HepG2 (cell line): Measurements from ENCODE around the gene TIPIN. TPM values are rescaled to one million over a fixed set of nuclear protein-coding genes. Genes with fewer than 3 reads are reported as not detected.

ENCODE experiments used
- ATAC-seq: fragments of 200-7000 bp; cut with Tn5 transposase; 3 replicates; pipeline ENCODE4 v1.9.1; 2020; ENCODE audit warnings: mild to moderate bottlenecking, moderate library complexity
- BruUV-seq: library from RNA; stranded (reverse); fragments of 400-500 nt; replicated peaks from 2 replicates; lab custom pipeline; 2021; lab: Mats Ljungman, UMichigan
- CTCF ChIA-PET: fragments of 300-600 bp; formaldehyde crosslinking; extraction: SDS; loops from one replicate; lab custom pipeline; 2021; ENCODE audit warnings: low total read pairs, inconsistent platforms, low intra/inter-chr PET ratio; lab: Yijun Ruan, JAX
- POLR2A ChIA-PET: fragments of 350-600 bp; sonication (Branson Sonifier 250); formaldehyde crosslinking; loops from one replicate; lab custom pipeline; 2020; ENCODE audit warnings: antibody characterized with exemption, inconsistent platforms; lab: Yijun Ruan, JAX
- DNase-seq: peaks from one replicate; pipeline ENCODE4 v3.0.0-alpha.2; 2015; ENCODE audit warnings: low spot score
- FAIRE-seq: peaks from 3 replicates; lab custom pipeline; 2011; peaks lifted over from hg19 to GRCh38; lab: Jason Lieb, UNC
- H2AFZ ChIP-seq: one replicate; pipeline ENCODE4 v1.6.1; 2011; ENCODE audit warnings: low read length, inconsistent platforms
- H3K27ac ChIP-seq: fragments of 300-600 bp; 3 replicates; pipeline ENCODE4 v1.8.0; 2011; ENCODE audit warnings: mixed run types, mild to moderate bottlenecking, mixed read lengths, low read length, inconsistent platforms; ENCODE audit not compliant: insufficient read depth; ENCODE audit errors: extremely low read length
- H3K27me3 ChIP-seq, 2 experiments: fragments of 200-600 bp in 1 of 2; 2 replicates in 1 of 2; 3 replicates in 1 of 2; pipeline versions ENCODE4 v1.6.0 to v1.8.0; 2011; ENCODE audit warnings: low read length in 2 of 2, mild to moderate bottlenecking in 2 of 2, moderate library complexity in 2 of 2, inconsistent platforms in 1 of 2; ENCODE audit not compliant: insufficient read depth in 2 of 2, control insufficient read depth in 1 of 2
- H3K36me3 ChIP-seq, 2 experiments: fragments of 200-600 bp in 1 of 2; replicated peaks in 1 of 2; 2 replicates in 1 of 2; 3 replicates in 1 of 2; pipeline versions ENCODE4 v1.5.1 to v1.8.0; 2011; ENCODE audit warnings: low read length in 2 of 2, inconsistent platforms in 1 of 2; ENCODE audit not compliant: insufficient read depth in 2 of 2, control insufficient read depth in 1 of 2
- H3K4me1 ChIP-seq: 2 replicates; pipeline ENCODE4 v1.5.1; 2012; ENCODE audit warnings: low read length, inconsistent platforms; ENCODE audit not compliant: insufficient read depth
- H3K4me2 ChIP-seq: 2 replicates; pipeline ENCODE4 v1.6.0; 2011; ENCODE audit warnings: low read depth, low read length, inconsistent platforms
- H3K4me3 ChIP-seq, 3 experiments: fragments of 200-600 bp in 1 of 3; sonication (generic), shearing (Covaris generic) in 1 of 3; replicated peaks in 1 of 3; 2 replicates each; pipeline ENCODE4 v1.5.1; 2011 to 2016; ENCODE audit warnings: low read length in 3 of 3, inconsistent platforms in 2 of 3, low read depth in 2 of 3, mild to moderate bottlenecking in 2 of 3, control low read depth in 1 of 3, mixed read lengths in 1 of 3; ENCODE audit not compliant: insufficient read depth in 1 of 3
- H3K79me2 ChIP-seq: one replicate; pipeline ENCODE4 v1.6.1; 2011; ENCODE audit warnings: low read length, inconsistent platforms; ENCODE audit not compliant: insufficient read depth
- H3K9ac ChIP-seq: 2 replicates; pipeline ENCODE4 v1.6.0; 2011; ENCODE audit warnings: mild to moderate bottlenecking, low read depth, low read length, inconsistent platforms; ENCODE audit not compliant: insufficient read depth
- H3K9me3 ChIP-seq: 2 replicates; pipeline ENCODE4 v1.5.1; 2012; ENCODE audit warnings: mild to moderate bottlenecking, low read length
- H4K20me1 ChIP-seq: 2 replicates; pipeline ENCODE4 v1.6.0; 2011; ENCODE audit warnings: inconsistent platforms, mild to moderate bottlenecking, low read length, moderate library complexity; ENCODE audit not compliant: insufficient read depth
- JUN ChIP-seq: sonication (generic); formaldehyde crosslinking; IDR thresholded peaks from 2 replicates; pipeline ENCODE4 v1.4.0; 2020; ENCODE audit warnings: mild to moderate bottlenecking, missing genetic modification reagents
- TSC22D2 ChIP-seq: sonication (generic); formaldehyde crosslinking; IDR thresholded peaks from 2 replicates; pipeline ENCODE4 v1.5.1; 2020; ENCODE audit warnings: missing genetic modification reagents, mild to moderate bottlenecking, borderline replicate concordance
- ZNF136 ChIP-seq: sonication (generic); formaldehyde crosslinking; IDR thresholded peaks from 2 replicates; pipeline ENCODE4 v1.8.1; 2022; ENCODE audit warnings: low read depth, mild to moderate bottlenecking, moderate library complexity, missing genetic modification reagents
- WGBS: methylation state at CpG from one replicate; pipeline ENCODE4 v1.1.6; 2017; ENCODE audit warnings: low lambda C conversion rate; 5-methylcytosine and 5-hydroxymethylcytosine counted together
- in situ Hi-C: cut with HindIII; loops from 2 replicates; pipeline ENCODE4 v1.10.0; 2017; ENCODE audit warnings: low pct_unique_long_range_greater_than_20kb; ENCODE audit not compliant: extremely low pct_ligation_motif_present
- intact Hi-C: fragments of 100-400 bp; cut with micrococcal nuclease; formaldehyde crosslinking; loops from one replicate; pipeline ENCODE4 v1.10.0; 2022; ENCODE audit not compliant: unreplicated experiment
- polyA plus RNA-seq, 8 experiments: library from polyadenylated mRNA; depleted of rRNA in 3 of 8; stranded (reverse) in 7 of 8; unstranded in 1 of 8; fragments of >200 nt; fragmentation: Illumina TruSeq in 4 of 8; extraction: Trizol in 4 of 8; gene quantifications; 2 replicates each; pipeline versions ENCODE4 v1.2.1 to v1.2.3, GENCODE V29; 2011 to 2016; ENCODE audit warnings: low read depth in 4 of 8, missing spikeins in 1 of 8, mixed read lengths in 1 of 8; ENCODE audit not compliant: insufficient read depth in 1 of 8
- total RNA-seq, 5 experiments: library from RNA; depleted of rRNA; stranded (reverse); fragments of >200 nt; fragmentation: Illumina TruSeq; extraction: Trizol; gene quantifications; 2 replicates each; pipeline ENCODE4 v1.2.3, GENCODE V29; 2016; ENCODE audit warnings: low read depth in 1 of 5
- TF ChIP-seq, protein P1 (sequence below): sonication (generic); formaldehyde crosslinking; IDR thresholded peaks from 2 replicates; pipeline ENCODE4 v1.4.0; 2020; ENCODE audit warnings: missing genetic modification reagents
- TF ChIP-seq, protein P2 (sequence below): sonication (generic); formaldehyde crosslinking; conservative IDR thresholded peaks from 2 replicates; pipeline ENCODE4 v1.4.0; 2020; ENCODE audit warnings: missing genetic modification reagents

TIPIN gene
- total and polyA plus RNA-seq, 2 of the 13 experiments (the other 11 are each of a cell fraction or from before 2014, with no cell fraction given) = 2.7 to 28.6 TPM

DNA sequence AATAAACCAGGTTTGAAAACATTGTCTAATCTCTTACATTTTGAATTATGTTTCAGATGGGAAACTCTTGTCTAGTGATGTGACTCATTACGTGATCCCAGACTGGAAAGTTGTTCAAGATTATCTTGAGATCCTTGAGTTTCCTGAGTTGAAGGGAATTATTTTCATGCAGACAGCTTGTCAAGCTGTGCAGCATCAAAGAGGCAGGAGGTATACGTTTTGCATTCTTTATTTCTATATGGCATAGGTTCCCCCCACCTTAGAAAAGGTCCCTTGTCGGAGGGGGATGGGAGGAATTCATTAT lies 61.6 kb downstream of the TIPIN start:
- CTCF ChIA-PET = no interaction called here

More for the DNA sequence above, 61.6 kb downstream of the TIPIN start:
- peaks cover 39% of the 10 kb centered on the region for H3K4me1 ChIP-seq
- no peaks in the 10 kb centered on the region for H3K9me3 ChIP-seq
- TF ChIP-seq, protein P1, sequence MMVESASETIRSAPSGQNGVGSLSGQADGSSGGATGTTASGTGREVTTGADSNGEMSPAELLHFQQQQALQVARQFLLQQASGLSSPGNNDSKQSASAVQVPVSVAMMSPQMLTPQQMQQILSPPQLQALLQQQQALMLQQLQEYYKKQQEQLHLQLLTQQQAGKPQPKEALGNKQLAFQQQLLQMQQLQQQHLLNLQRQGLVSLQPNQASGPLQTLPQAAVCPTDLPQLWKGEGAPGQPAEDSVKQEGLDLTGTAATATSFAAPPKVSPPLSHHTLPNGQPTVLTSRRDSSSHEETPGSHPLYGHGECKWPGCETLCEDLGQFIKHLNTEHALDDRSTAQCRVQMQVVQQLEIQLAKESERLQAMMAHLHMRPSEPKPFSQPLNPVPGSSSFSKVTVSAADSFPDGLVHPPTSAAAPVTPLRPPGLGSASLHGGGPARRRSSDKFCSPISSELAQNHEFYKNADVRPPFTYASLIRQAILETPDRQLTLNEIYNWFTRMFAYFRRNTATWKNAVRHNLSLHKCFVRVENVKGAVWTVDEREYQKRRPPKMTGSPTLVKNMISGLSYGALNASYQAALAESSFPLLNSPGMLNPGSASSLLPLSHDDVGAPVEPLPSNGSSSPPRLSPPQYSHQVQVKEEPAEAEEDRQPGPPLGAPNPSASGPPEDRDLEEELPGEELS (CRISPR knock-in tag) = no peak
- TF ChIP-seq ZNF136 (CRISPR knock-in tag) = no peak
- TF ChIP-seq JUN (CRISPR knock-in tag) = no peak
- TF ChIP-seq, protein P2, sequence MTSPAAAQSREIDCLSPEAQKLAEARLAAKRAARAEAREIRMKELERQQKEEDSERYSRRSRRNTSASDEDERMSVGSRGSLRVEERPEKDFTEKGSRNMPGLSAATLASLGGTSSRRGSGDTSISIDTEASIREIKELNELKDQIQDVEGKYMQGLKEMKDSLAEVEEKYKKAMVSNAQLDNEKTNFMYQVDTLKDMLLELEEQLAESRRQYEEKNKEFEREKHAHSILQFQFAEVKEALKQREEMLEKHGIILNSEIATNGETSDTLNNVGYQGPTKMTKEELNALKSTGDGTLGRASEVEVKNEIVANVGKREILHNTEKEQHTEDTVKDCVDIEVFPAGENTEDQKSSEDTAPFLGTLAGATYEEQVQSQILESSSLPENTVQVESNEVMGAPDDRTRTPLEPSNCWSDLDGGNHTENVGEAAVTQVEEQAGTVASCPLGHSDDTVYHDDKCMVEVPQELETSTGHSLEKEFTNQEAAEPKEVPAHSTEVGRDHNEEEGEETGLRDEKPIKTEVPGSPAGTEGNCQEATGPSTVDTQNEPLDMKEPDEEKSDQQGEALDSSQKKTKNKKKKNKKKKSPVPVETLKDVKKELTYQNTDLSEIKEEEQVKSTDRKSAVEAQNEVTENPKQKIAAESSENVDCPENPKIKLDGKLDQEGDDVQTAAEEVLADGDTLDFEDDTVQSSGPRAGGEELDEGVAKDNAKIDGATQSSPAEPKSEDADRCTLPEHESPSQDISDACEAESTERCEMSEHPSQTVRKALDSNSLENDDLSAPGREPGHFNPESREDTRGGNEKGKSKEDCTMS (CRISPR knock-in tag) = no peak
- TF ChIP-seq TSC22D2 = no peak
- peaks cover 36% of the 10 kb centered on the region for H3K79me2 ChIP-seq
- DNase-seq = no peak
- no peak for FAIRE-seq
- H3K36me3 ChIP-seq = peaks cover 1 to 15% of the 10 kb centered on the region in 2 experiments; a peak in 2 of 5 replicates
- POLR2A ChIA-PET = interaction anchor here (0.7 to 1.0 kb wide), 3 partner anchors 62 to 210 kb away, joined by 3 to 4 read pairs (median 3); partner anchors contain the start of genes MAP2K1, TIPIN and ZWILCH
- no peaks in the 10 kb centered on the region for H4K20me1 ChIP-seq
- no TSS peak for BruUV-seq
- H3K4me2 ChIP-seq = peak overlapping the region; percentile 94
- no peak for ATAC-seq
- H3K4me3 ChIP-seq = peak overlapping the region; percentile 69 to 86 (median 82)
- no peak overlapping the region for H2AFZ ChIP-seq
- intact Hi-C loops (loop anchor here (10.0 kb wide), 1 partner anchor 90 kb away; the partner anchor contains the start of gene MAP2K1), in situ Hi-C loops (no loop called here)
- 37% methylated on average over 3 of the region's 3 CpGs for WGBS
- H3K27ac ChIP-seq = peak overlapping the region; percentile 91
- H3K27me3 ChIP-seq = no peaks in the 10 kb centered on the region; a peak in 1 of 5 replicates
- H3K9ac ChIP-seq = peak overlapping the region; percentile 93
